Adrenal gland (tissue), 12 donors: Measurements from ENCODE around the gene TUBGCP6. TPM values are rescaled to one million over a fixed set of nuclear protein-coding genes. Genes with fewer than 3 reads are reported as not detected.
A peak's percentile ranks its signal among the peaks of the same experiment; 100 is the strongest.

ENCODE experiments used
- DNase-seq, 7 donors: peaks; one replicate each; pipeline ENCODE4 v3.0.0-alpha.2; 2019 to 2020
- H3K27ac ChIP-seq, 5 donors: fragments of 200-600 bp; sonication (generic) in 4 of 5; 1 replicate in 3 of 5; 2 replicates in 2 of 5; pipeline versions ENCODE4 v1.5.1 to v1.8.0; 2016 to 2020; ENCODE audit warnings: mild to moderate bottlenecking in 1 of 5
- H3K27me3 ChIP-seq: fragments of 200-600 bp; 2 replicates; pipeline ENCODE4 v1.8.0; 2021
- H3K36me3 ChIP-seq, 2 donors: fragments of 200-600 bp; replicated peaks in 1 of 2; 1 replicate in 1 of 2; 2 replicates in 1 of 2; pipeline versions ENCODE4 v1.5.1 to v1.8.0; 2018 to 2022
- H3K4me1 ChIP-seq, 2 donors: fragments of 200-600 bp; replicated peaks in 1 of 2; 1 replicate in 1 of 2; 2 replicates in 1 of 2; pipeline versions ENCODE4 v1.5.1 to v1.8.0; 2018 to 2021
- H3K4me3 ChIP-seq, 4 donors: fragments of 200-600 bp; sonication (generic) in 3 of 4; one replicate each; pipeline ENCODE4 v1.5.1; 2016 to 2018
- H3K9me3 ChIP-seq, 3 donors: fragments of 200-600 bp; sonication (generic) in 1 of 3; replicated peaks in 1 of 3; 1 replicate in 2 of 3; 2 replicates in 1 of 3; pipeline versions ENCODE4 v1.5.1 to v1.8.0; 2016 to 2021
- POLR2A ChIP-seq, 2 donors: fragments of 450-650 bp; IDR thresholded peaks; one replicate each; pipeline ENCODE4 v1.6.1; 2017; ENCODE audit warnings: antibody characterized with exemption in 2 of 2, mild to moderate bottlenecking in 2 of 2, moderate library complexity in 1 of 2
- WGBS, 4 donors: extraction: QIAGEN DNeasy Blood & Tissue Kit in 2 of 4; methylation state at CpG; one replicate each; pipeline versions ENCODE4 v1.1.5 to v1.1.7; 2013 to 2017; 5-methylcytosine and 5-hydroxymethylcytosine counted together
- intact Hi-C, 2 donors: fragments of 100-400 bp; cut with DNase I; formaldehyde crosslinking; loops; one replicate each; pipeline versions ENCODE4 v1.14.1 to v1.15.0; 2022 to 2023
- polyA plus RNA-seq, 3 donors: library from polyadenylated mRNA; stranded (reverse); fragments of 200-250 nt in 2 of 3; fragments of 350-450 nt in 1 of 3; fragmentation: Illumina TruSeq in 1 of 3; extraction: RNeasy Lipid Tissue Mini Kit (QIAGEN cat#74804) in 1 of 3; gene quantifications; one replicate each; pipeline ENCODE4 v1.2.3, GENCODE V29; 2013 to 2014
- total RNA-seq, 9 donors: library from RNA; depleted of rRNA in 4 of 9; stranded (reverse); fragments of >200 nt in 4 of 9; fragments of 120-200 nt in 1 of 9; fragmentation: NEBNext Ultra II Directional in 1 of 9; extraction: Animal tissue kit (Norgen Biotek cat#: 25700) in 1 of 9; gene quantifications; one replicate each; pipeline versions ENCODE4 v1.1.0 to v1.2.4, GENCODE V29; 2013 to 2023
- TF ChIP-seq, protein P1 (sequence below), 6 experiments: fragments of 450-650 bp in 4 of 6; fragments of 200-600 bp in 2 of 6; sonication (generic) in 1 of 6; IDR thresholded peaks; 1 replicate in 5 of 6; 2 replicates in 1 of 6; pipeline versions ENCODE4 v1.5.1 to v1.8.0; 2016 to 2021; ENCODE audit warnings: antibody characterized with exemption in 6 of 6, mild to moderate bottlenecking in 2 of 6, moderate library complexity in 1 of 6
- donor health status: healthy with polysubstance abuse.
- donor health status: Bipolar disorder and iron deficiency.
- donor health status: DM: yes; HTN: yes; CAD: no.
- donor health status: DM: no; HTN: no; CAD: no.
- donor health status: DM: no; HTN: no; CAD: no.
- donor health status: DM: yes; HTN: yes; CAD: no.

The TUBGCP6 gene
- total and polyA plus RNA-seq, 12 donors: 8.3 to 171 (median 47.4) TPM

DNA sequence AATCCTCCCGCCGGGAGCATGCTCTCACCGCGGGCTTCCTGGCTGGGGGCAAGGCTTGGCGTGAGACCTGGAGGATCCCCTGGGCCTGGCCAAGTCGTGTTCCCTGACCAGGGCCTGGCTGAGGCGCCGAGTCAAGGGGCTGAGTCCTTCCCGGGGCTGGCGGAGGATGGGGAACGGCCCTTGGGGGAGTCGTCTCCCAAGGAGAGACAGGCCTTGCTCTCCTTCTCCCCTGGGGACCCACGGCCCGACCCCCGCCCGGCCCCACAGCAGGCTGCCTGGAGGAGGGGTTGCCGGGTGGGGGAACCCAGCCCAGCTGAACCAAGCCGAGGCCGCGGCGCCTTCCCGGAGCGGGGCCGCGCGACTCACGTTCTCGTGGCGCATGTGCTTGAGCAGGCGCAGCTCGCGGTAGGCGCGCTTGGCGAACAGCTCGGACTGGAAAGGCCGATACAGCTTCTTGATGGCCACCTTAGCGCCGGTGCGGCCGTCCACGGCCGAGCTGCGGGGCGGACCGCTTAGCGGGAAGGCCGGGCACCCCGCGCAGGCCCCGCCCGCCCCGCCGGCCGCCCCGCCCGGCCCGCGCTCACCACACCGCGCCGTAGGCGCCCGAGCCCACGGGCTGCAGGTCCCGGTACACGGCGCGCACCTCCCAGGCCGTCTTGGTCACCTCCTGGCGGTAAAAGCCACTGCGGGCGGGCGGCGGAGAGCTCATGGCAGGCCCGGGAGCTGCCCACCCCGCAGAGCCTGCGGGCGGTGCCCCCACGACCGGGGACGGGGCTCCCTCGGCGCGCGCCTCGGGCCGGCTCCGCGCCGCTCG is 16.2 kb upstream of the TUBGCP6 start:
- TF ChIP-seq POLR2A (IDR thresholded peaks at IDR 0.05): no peak
- TF ChIP-seq, protein P1, sequence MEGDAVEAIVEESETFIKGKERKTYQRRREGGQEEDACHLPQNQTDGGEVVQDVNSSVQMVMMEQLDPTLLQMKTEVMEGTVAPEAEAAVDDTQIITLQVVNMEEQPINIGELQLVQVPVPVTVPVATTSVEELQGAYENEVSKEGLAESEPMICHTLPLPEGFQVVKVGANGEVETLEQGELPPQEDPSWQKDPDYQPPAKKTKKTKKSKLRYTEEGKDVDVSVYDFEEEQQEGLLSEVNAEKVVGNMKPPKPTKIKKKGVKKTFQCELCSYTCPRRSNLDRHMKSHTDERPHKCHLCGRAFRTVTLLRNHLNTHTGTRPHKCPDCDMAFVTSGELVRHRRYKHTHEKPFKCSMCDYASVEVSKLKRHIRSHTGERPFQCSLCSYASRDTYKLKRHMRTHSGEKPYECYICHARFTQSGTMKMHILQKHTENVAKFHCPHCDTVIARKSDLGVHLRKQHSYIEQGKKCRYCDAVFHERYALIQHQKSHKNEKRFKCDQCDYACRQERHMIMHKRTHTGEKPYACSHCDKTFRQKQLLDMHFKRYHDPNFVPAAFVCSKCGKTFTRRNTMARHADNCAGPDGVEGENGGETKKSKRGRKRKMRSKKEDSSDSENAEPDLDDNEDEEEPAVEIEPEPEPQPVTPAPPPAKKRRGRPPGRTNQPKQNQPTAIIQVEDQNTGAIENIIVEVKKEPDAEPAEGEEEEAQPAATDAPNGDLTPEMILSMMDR (IDR thresholded peaks at IDR 0.05): no peak
- peak overlapping the region in 2 of 5 donors; percentile 26 to 66 for H3K27ac ChIP-seq
- peak in 1 of 7 donors; percentile 46 for DNase-seq
- no peaks in the 10 kb centered on the region for H3K4me1 ChIP-seq
- intact Hi-C loops: no loop called here
- H3K4me3 ChIP-seq: peak overlapping the region in 2 of 4 donors; percentile 16 to 57
- H3K27me3 ChIP-seq: no peaks in the 10 kb centered on the region
- no peaks in the 10 kb centered on the region for H3K9me3 ChIP-seq
- H3K36me3 ChIP-seq: no peaks in the 10 kb centered on the region
- WGBS, 4 donors: 0 to 2% (median 1%) methylated on average over 9 to 92 of the region's 92 CpGs

DNA sequence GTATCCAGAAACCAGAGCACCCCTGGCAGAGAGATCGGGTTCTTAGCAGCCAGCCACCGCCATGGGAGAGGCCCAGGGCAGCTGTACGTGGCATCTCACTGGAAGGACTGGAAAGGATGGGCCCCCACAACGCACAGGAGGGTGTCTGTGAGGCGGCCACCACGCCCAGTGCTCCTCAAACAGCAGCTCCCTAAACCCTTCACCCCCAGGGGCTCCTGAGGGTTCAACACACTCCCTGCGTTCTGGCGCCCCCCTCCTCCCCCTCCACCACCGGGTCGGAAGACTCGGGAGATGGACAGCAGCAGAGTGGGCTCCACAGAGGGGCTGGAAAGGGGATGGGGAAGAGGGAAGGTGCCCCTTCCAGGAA is 15.6 kb upstream of the TUBGCP6 start:
- Histone ChIP-seq H3K27me3 (no peaks in the 10 kb centered on the region), H3K36me3 (no peaks in the 10 kb centered on the region), H3K9me3 (no peaks in the 10 kb centered on the region), H3K27ac (peak overlapping the region in 1 of 5 donors; percentile 66), H3K4me1 (no peaks in the 10 kb centered on the region), H3K4me3 (peak overlapping the region in 2 of 4 donors; percentile 16 to 57)
- TF ChIP-seq, protein P1 (IDR thresholded peaks at IDR 0.05): no peak
- no peak for TF ChIP-seq POLR2A (IDR thresholded peaks at IDR 0.05)
- intact Hi-C loops: no loop called here
- 30 to 67% (median 41%) methylated on average over 1 to 11 of the region's 11 CpGs for WGBS, 4 donors
- no peak for DNase-seq

DNA sequence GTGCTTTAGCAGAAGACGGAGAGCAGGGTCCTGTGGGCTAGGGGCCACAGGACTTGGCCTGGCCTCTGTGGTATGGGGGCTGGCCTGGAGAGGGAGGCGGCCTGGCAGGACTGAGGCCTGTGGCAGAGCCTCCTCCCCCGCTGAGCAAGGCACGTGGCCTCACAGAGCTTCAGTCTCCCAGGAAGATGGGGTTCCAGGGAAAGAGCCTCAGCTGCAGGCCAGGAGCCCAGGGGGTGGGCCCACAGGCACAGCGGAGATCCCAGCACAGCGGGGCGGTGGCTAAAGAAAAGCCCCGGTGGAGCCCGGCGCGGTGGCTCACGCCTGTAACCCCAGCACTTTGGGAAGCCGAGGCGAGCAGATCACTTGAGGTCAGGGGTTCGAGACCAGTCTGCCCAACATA is 14.5 kb upstream of the TUBGCP6 start:
- DNase-seq: no peak
- no peaks in the 10 kb centered on the region for H3K27me3 ChIP-seq
- TF ChIP-seq, protein P1 (IDR thresholded peaks at IDR 0.05): no peak
- TF ChIP-seq POLR2A (IDR thresholded peaks at IDR 0.05): no peak
- WGBS, 4 donors: 80 to 93% (median 89%) methylated on average over 13 to 15 of the region's 15 CpGs
- H3K4me1 ChIP-seq: no peaks in the 10 kb centered on the region
- no peaks in the 10 kb centered on the region for H3K36me3 ChIP-seq
- H3K4me3 ChIP-seq: no peak overlapping the region
- H3K27ac ChIP-seq: no peak overlapping the region
- no peaks in the 10 kb centered on the region for H3K9me3 ChIP-seq
- intact Hi-C loops: loop anchor here in 1 of 2 donors (10.0 kb wide), 1 partner anchor 355 kb away; no protein-coding TSS in a partner anchor

DNA sequence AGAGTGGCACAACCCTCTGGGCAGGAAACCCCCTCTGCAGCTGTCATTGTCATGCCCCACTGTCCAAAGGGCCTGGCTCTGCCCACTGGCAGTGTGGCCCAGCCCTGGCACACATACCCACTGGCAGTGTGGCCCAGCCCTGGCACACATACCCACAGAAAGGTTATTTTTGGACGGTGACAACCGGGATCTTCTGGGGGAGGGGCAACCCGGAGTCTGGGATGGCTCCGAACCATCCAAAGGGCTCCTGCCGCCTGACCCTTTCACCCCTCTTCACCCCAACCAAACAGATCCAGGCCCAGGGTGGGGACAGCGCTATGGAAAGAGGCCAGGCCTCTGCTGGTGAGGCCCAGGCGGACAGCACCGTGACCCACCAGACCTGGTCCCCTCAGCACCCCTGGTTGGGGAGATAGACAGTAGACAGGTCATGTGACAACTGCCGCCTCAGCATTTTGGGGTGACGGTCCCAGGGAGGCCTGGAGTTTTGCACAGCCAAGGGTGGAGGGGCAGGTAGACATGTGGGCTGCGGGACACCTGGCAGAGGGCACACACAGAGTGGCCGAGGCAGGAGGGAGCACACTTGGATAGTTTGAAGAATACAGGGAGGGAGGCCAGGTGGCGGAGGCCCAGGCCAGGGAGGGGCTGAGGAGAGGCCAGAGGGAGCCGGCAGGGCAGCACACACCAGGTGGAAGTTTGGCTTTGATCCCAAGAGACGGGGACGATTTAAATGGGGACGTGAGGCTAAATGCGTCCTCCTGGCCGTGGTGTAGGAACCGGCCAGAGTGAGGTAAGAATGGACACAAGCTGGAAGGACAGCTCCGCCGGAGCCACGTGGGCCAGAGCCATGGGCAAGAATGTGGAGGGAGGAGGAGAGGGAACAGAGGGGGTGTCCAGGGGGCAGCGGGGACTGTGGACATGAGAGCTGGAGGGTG is 13.8 kb upstream of the TUBGCP6 start:
- no peaks in the 10 kb centered on the region for H3K9me3 ChIP-seq
- DNase-seq: no peak
- WGBS, 4 donors: 80 to 84% (median 82%) methylated on average over 16 to 24 of the region's 24 CpGs
- no peaks in the 10 kb centered on the region for H3K4me1 ChIP-seq
- H3K27ac ChIP-seq: no peak overlapping the region
- no peak overlapping the region for H3K4me3 ChIP-seq
- TF ChIP-seq, protein P1 (IDR thresholded peaks at IDR 0.05): no peak
- no peak for TF ChIP-seq POLR2A (IDR thresholded peaks at IDR 0.05)
- no peaks in the 10 kb centered on the region for H3K27me3 ChIP-seq
- intact Hi-C loops: loop anchor here in 1 of 2 donors (10.0 kb wide), 1 partner anchor 356 kb away; no protein-coding TSS in a partner anchor
- H3K36me3 ChIP-seq: no peaks in the 10 kb centered on the region
